ENCODE measurements around the gene BAHCC1. TPM values are rescaled to one million over a fixed set of nuclear protein-coding genes. Genes with fewer than 3 reads are reported as not detected.

BAHCC1 gene
- total RNA-seq, 1 experiment from 2014 or later: 15.4 TPM

DNA sequence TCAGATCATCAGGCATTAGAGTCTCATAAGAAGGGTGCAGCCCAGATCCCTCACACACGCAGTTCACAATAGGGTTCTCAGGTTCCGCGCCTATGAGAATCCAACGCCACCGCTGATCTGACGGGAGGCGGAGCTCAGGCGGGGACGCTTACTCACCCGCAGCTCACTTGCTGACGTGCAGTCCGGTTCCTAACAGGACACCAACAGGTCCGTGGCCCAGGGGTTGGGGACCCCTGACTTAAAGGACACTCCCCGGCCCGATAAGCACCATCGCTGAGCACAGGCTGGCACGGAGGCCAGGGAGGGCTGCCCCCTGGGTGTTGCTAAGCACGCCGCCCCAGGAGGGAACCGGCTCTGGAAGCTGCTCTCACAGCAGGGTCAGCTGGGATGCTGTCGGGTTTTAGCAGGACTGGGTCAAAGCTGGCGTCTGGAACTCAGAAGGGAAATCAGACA, 30.1 kb upstream of the BAHCC1 start:
- in situ Hi-C loops (cut with HindIII; ENCODE audit: low pct_unique_long_range_greater_than_20kb, low sequenced_read_pairs): no loop called here
- no peak for DNase-seq (ENCODE audit: low read depth, low spot score)

DNA sequence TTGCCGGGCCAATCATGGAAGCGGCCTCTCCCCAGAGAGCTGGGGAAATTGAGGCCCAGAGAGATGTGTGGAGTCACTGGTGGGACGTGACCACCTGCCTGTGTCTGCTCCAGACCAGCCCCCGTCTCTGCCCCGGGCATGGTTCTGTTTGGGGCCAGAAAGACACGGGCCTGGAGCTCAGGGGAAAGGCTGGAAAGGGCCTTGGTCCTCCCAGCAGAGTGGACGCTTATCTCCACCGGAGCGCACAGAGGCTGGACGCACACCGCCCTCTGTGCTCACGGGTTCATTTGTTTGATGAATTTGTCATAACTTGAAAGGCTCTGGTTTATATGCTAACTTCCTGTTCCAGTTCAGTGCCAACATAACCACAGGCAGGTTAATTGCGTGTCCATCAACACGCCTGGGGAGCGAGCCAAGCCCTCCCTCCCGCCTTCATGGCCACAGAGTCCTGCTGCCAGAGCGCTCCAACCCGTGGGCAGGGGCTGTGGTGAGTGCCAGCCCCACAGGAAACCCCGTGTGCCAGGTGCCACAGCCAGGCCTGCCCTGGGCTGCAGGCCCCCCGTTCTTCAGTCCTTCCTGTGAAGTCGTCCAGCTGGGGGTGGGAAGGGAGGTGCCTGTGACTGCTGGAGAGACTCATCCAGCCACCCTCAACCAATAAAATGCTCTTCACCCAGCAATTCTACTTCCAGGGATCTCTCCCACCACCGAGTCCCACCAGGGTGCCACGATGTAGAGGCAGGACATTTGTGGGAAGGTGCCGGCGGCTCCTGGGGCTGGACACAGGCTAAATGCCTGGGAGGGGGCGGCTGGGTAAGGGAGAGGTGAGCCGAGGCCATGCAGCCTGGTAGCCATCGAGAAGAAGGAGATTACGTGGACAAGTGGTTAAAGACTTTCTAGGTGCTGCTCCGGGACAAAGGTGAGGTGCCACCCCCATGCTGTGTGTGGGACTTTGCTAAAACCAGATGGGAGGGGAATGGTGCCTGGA, 29.4 kb upstream of the BAHCC1 start:
- peak; percentile 30 for DNase-seq (ENCODE audit: low read depth, low spot score)
- in situ Hi-C loops (cut with HindIII; ENCODE audit: low pct_unique_long_range_greater_than_20kb, low sequenced_read_pairs): no loop called here

DNA sequence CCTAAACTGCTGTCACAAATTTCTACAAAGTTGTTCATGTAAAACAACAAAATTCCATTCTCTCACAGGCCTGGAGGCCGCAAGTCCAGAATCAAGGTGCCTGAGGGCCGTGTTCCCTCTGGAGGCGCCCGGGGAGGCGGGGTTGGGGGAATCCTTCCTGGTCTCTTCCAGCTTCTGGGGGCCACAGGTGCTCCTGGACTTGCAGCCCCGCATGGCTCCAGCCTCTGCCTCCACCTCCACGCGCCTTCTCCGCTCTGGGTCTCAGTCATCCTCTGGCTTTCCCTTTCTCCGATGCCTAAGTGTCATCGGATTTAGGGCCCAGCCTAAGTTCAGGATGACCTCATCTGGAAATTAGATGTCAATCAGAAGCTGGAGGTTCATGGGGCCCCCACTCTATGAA, 28.6 kb upstream of the BAHCC1 start:
- in situ Hi-C loops (cut with HindIII; ENCODE audit: low pct_unique_long_range_greater_than_20kb, low sequenced_read_pairs): no loop called here
- peak; percentile 19 for DNase-seq (ENCODE audit: low read depth, low spot score)

DNA sequence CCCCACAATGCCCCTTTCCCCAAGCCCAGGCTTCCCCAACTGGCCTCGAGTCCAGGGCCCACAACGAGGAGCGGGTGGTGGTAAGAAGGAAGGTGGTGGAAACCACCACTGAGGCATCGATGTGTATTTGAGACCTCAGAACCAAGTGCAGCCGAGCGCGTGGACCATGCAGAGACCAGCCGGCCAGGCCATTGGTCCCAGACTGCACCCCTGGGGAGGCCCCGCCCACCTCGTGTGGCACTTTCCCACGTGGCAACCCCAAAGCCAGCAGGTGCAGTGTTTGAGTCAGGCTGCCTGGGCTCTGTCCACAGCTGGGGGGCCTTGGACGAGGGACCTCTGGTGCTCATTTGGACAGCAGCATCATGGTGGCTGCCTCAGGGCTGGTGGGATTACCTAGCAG, 28.1 kb upstream of the BAHCC1 start:
- in situ Hi-C loops (cut with HindIII; ENCODE audit: low pct_unique_long_range_greater_than_20kb, low sequenced_read_pairs): no loop called here
- peak; percentile 40 for DNase-seq (ENCODE audit: low read depth, low spot score)

DNA sequence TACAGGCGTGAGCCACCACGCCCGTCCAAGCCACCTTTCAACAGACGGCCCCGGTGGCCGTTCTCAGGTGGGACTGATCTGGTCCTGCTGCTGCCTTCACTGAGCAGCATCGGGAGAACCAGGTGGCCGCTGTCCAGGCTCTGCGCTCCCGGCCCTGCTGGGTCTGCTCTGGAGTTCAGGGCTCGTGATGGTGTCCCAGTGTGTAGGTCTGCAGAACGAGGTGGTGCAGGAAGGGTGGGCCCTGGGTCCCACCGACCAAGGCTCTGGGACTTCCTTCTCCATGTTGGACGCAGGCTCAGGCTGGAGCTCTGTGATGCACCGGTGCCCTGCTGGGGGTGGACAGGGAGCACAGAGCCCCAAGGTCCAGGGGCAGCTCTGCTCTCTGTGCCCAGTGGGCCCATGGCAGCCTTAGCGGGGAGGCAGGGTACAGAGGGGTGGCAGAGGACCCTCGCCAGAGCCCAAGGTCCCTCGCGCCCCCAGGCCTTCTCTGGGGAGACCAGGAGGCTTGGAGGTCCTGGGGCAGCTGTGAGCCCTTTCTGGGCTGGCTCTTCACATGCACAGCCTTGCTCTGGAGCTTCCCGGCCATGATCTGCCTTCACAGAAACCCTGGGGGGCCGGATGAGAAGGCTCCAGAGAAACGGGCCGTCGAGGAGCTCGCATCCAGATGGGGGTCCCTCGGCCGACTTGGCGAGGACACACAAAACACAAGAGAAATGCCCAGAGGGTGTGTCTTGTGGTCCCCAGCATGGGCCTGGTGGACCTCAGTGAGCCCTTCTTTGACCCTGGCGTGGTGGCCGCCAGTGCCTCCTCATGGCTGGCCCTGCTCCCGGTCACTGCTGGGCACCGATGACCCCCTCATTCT, 26.9 kb upstream of the BAHCC1 start:
- in situ Hi-C loops (cut with HindIII; ENCODE audit: low pct_unique_long_range_greater_than_20kb, low sequenced_read_pairs): no loop called here
- no peak for DNase-seq (ENCODE audit: low read depth, low spot score)

DNA sequence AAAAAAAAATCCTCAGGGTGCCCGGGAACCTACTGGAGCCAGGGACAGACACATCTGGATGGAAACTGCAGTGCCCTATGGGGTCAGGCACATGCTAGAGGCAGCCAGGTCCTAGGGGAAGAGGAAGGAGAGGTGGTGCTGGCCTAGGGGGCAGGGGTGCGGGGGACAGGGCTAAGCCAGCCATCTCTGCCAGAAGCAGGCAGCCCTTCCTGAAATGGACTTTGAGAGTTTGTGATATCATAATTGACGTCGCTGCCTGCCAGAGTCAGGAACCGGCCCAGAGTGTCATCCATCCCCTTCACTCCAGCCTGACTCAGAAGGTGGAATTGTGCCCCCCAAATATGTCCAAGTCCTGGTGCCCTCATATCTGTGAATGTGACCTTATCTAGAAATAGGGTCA, 25.0 kb upstream of the BAHCC1 start:
- in situ Hi-C loops (cut with HindIII; ENCODE audit: low pct_unique_long_range_greater_than_20kb, low sequenced_read_pairs): no loop called here
- DNase-seq (ENCODE audit: low read depth, low spot score): no peak

DNA sequence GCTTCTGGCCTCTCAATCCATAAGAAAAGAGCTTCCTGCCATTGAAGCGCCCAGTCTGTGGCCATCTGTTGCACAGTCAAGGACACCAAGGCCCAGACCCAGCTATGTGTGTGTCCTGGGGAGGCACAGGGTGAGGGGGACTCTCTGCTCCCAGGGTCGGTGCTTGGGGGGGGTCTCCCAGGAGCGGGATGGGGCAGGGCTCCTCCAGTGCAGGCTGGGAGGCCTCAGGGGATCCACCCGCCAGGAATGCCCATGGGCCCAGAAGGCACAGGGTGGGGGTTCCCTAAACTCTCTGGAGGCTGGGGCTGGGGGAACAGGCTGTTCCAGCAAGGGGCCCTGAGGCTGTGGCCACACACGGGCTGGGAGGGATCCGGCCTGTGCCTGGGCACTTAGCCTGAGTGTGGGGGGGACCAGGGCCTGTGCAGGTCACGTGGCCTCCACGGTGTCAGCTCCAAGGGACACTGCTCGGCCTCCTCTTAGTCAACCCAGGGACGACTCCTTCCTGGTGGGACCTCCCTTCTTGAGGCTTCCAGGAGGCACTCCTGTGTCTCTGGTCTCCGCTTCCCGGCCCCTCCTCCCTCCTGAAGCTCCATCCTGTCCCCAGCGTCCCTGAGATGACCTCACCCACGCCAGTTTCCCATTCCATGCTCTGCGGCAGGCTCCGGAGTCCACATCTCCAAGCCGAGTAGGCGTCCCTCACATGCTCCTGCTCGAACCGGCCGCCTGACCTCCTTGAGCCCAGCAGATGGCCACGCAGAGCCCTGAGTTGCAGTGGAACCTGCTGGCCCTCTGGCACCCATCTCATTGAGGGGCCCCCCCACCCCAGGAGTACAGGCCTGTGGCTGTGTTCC, 23.1 kb upstream of the BAHCC1 start:
- in situ Hi-C loops (cut with HindIII; ENCODE audit: low pct_unique_long_range_greater_than_20kb, low sequenced_read_pairs): no loop called here
- peak; percentile 91 for DNase-seq (ENCODE audit: low read depth, low spot score)

DNA sequence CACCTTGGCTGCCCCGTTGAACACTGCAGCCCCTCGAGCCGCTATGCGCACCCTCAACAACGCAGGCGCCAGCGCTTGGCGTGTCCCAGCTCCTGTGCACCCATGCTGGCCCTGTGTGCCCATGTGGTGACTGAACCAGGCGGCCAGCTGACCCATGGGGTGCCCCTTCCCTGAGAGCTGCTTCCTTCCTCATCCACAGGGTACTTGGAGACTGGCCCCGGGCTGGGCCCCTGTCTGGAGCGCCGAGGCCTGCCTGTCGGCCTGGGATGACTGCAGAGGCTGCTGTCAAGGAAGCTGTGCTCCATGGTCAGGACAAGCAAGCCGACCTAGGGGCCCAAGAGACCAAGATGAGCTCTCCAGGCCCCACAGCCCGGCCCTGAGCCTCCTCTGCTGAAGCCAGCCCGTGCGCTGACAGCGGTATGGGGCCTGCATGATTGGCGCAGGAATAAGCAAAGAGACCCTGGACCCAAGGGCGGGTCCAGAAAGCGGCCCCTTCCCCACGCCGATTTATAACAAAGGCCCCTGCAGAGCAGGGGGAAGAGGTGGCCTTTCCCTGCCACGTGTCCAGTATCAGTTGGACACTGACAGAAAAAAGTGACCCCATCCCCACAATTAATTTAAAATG, 21.6 kb upstream of the BAHCC1 start:
- DNase-seq (ENCODE audit: low read depth, low spot score): peak; percentile 61
- in situ Hi-C loops (cut with HindIII; ENCODE audit: low pct_unique_long_range_greater_than_20kb, low sequenced_read_pairs): no loop called here

DNA sequence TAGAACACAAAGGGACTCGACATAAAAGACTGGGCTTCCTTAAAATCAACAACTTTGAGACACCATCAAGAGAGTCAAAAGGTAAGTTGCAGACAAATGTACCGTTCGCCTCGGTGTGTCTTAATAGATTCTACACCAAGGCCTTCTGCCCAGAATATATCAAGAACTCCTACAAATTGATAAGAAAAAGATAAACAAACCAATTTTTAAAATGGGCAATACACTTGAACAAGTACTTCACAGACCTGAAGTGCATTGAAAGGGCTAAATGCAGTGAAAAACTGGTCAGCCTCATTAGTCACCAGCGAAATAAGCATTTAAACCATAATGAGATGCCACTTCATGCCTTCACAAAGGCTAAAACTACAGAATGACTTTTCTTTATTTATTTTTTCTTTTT, 20.4 kb upstream of the BAHCC1 start:
- DNase-seq (ENCODE audit: low read depth, low spot score): peak; percentile 56
- in situ Hi-C loops (cut with HindIII; ENCODE audit: low pct_unique_long_range_greater_than_20kb, low sequenced_read_pairs): no loop called here

DNA sequence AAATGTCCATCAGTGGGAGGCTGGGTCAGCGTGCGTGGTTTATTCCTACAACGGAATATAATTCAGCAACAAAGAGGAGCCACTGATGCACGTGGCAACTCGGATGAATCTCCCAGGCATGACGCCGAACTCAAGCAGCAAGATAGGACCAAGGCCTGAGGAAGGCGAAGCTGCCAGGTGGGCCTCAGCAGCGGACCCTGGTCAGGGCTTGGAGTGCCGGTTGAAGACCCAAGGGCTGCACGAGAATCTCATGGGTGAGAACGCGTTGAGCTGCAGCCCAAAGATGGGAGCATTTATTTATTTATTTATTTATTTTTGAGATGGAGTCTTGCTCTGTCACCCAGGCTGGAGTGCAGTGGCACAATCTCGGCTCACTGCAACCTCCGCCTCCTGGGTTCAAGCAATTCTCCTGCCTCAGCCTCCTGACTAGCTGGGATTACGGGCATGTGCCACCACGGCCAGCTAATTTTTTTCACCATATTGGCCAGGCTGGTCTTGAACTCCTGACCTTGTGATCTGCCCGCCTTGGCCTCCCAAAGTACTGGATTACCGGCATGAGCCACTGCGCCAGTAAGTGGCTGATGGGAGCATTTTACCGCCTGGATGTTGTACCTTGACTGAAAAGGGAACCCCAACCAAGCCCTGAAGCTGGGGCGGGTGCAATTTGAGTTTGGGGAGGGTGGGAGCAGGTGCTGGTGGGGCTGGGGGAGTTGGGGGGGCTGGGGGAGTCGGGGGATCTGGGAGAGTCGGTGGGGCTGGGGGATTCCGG, 18.1 kb upstream of the BAHCC1 start:
- in situ Hi-C loops (cut with HindIII; ENCODE audit: low pct_unique_long_range_greater_than_20kb, low sequenced_read_pairs): no loop called here

DNA sequence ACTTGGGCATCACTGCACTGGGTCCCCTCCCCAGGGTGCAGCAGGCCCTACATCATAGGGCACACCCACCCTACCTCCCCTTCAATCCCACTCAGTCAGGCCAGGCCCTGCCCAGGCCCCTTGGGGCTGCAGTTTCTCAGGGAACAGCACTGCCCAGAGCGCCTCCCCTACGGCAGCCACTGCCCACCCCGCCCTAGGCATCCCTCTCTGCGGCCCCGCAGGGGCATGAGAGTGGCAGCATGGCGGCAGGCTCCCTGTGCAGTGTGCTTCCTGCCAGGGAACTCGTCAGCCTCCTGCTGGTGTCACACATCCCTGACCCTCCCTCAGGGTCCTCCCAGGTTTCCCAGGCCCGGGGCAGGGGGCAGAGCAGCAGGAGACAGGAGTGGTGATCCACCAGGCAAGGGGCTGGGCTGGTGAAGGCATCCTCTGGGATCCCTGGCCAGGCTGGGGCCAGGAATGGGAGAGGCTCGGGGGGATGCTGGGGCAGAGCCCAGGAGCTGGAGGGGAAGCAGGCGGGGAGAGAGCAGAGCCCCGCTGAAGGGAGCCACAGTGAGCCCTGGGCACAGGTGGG, 16.2 kb upstream of the BAHCC1 start:
- in situ Hi-C loops (cut with HindIII; ENCODE audit: low pct_unique_long_range_greater_than_20kb, low sequenced_read_pairs): no loop called here
- no peak for DNase-seq (ENCODE audit: low read depth, low spot score)

More for the DNA sequence above, 18.1 kb upstream of the BAHCC1 start:
- DNase-seq (ENCODE audit: low read depth, low spot score): peak; percentile 67

DNA sequence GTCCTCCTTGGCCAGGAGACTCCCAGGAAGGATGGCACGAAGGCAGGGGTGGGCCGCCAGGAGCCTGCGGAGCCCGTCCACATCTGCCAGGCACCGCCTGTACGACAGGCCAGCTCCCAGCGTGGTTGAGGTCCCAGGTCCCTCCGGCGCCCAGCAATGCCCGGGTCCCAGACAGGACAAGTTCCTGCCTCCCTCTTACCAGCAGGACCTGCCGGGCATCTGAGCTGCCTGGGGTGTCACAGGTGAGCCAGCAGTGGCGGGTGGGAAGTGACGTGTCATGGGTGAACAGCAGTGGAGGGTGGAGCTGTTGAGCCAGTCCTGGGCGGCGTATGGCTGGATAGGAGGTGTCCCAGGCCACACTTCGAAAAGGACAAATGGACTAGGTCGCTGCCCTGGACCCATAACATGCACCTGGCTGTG, 15.7 kb upstream of the BAHCC1 start:
- in situ Hi-C loops (cut with HindIII; ENCODE audit: low pct_unique_long_range_greater_than_20kb, low sequenced_read_pairs): no loop called here
- DNase-seq (ENCODE audit: low read depth, low spot score): peak; percentile 60

DNA sequence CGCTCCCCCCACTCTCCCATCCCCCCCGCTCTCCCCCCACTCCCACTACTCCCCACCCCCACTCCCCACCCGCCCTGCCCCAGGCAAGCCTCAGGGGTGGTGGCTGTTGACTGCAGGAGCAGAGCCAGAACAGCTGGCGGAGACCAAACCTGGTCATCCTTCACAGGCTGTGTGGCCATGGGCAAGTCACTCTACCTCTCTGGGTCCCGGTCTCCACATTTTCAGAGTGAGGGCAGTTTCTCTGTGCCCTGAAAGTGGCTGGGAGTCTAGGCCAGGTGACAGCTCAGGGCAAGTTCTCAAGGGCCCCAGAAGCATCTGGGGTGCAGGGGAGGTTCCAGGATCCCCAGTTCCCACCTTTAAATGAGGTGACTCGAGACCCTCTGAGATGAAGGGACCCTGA, 15.1 kb upstream of the BAHCC1 start:
- peak; percentile 49 for DNase-seq (ENCODE audit: low read depth, low spot score)
- in situ Hi-C loops (cut with HindIII; ENCODE audit: low pct_unique_long_range_greater_than_20kb, low sequenced_read_pairs): no loop called here

DNA sequence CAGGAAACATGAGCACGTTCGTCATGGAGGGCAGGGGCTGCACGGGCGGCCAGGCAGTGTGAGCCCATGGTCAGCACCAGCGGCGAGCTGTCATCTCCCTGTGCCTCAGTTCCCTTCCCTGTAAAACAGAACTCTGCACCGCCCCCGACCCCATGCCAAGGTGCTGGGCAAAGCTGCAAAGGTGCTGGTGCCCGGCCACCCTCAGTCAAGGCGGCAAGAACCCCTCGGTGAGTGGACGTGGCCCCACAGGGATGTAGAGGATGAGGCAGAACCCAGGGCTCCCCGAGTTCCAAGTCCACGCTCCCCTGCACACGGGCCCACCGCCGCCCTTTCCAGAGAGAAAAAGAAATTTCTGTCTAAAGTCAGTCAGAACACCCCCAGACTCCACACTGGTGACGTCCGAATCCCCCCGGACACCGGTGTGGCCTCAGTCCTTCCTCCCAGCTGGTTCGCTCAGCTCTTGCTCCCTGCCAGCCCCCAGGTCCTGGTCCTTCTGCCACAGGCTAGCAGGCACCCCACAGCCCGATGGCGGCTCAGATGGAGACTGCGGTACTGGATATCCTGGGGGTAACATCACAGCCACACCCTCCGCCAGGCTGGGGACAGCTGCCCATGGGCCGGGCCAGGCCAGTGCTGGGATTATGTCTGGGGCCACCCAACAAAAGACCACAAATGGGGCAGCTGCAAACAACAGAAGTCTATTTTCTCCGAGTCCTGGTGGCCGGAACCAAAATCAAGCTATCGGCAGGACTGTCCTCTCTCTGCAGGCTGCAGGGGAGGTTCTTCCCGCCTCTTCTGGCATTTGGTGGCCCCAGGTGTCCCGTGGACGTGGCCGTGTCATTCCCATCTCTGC, 14.4 kb upstream of the BAHCC1 start:
- DNase-seq (ENCODE audit: low read depth, low spot score): peak; percentile 56
- in situ Hi-C loops (cut with HindIII; ENCODE audit: low pct_unique_long_range_greater_than_20kb, low sequenced_read_pairs): no loop called here
